Ascending aorta (tissue), 2 donors: ENCODE results near the gene GOLT1A. TPM values are rescaled to one million over a fixed set of nuclear protein-coding genes. Genes with fewer than 3 reads are reported as not detected.

ENCODE experiments used
- DNase-seq, 2 donors: peaks; one replicate each; pipeline ENCODE4 v3.0.0-alpha.2; 2019; ENCODE audit warnings: low spot score in 2 of 2
- H3K27ac ChIP-seq, 2 donors: fragments of 200-600 bp; sonication (generic); one replicate each; pipeline ENCODE4 v1.5.1; 2016 to 2017; ENCODE audit warnings: mild to moderate bottlenecking in 1 of 2
- H3K27me3 ChIP-seq: fragments of 200-600 bp; sonication (generic); one replicate; pipeline ENCODE4 v1.5.1; 2017
- H3K36me3 ChIP-seq, 2 donors: fragments of 200-600 bp; sonication (generic); one replicate each; pipeline ENCODE4 v1.5.1; 2016
- H3K4me1 ChIP-seq, 2 donors: fragments of 200-600 bp; sonication (generic); one replicate each; pipeline ENCODE4 v1.5.1; 2016 to 2017; ENCODE audit warnings: mild to moderate bottlenecking in 1 of 2
- H3K4me3 ChIP-seq, 2 donors: fragments of 200-600 bp; sonication (generic); one replicate each; pipeline ENCODE4 v1.5.1; 2016 to 2017; ENCODE audit warnings: mild to moderate bottlenecking in 1 of 2
- H3K9me3 ChIP-seq, 2 donors: fragments of 200-600 bp; sonication (generic); one replicate each; pipeline ENCODE4 v1.5.1; 2016
- intact Hi-C: fragments of 100-400 bp; cut with DNase I; formaldehyde crosslinking; loops from one replicate; pipeline ENCODE4 v1.15.1; 2023
- total RNA-seq: library from RNA; depleted of rRNA; stranded (reverse); fragments of >200 nt; gene quantifications from one replicate; pipeline ENCODE4 v1.1.0, GENCODE V29; 2016
- TF ChIP-seq, protein P1 (sequence below), 3 experiments: fragments of 200-600 bp in 2 of 3; fragments of 450-650 bp in 1 of 3; sonication (generic) in 2 of 3; IDR thresholded peaks; one replicate each; pipeline ENCODE4 v1.5.1; 2016 to 2019; ENCODE audit warnings: antibody characterized with exemption in 3 of 3, mild to moderate bottlenecking in 1 of 3, moderate library complexity in 1 of 3

Gene GOLT1A
- total RNA-seq, 1 donor from 2014 or later = not detected

GRCh38 chr1:204157962-204158361 is 55.8 kb downstream of the GOLT1A start:
- Histone ChIP-seq H3K4me3 (no peak overlapping the region), H3K4me1 (peaks cover 0 to under 1% of the 10 kb centered on the region in 2 donors), H3K9me3 (no peaks in the 10 kb centered on the region), H3K27me3 (no peaks in the 10 kb centered on the region), H3K36me3 (no peaks in the 10 kb centered on the region), H3K27ac (no peak overlapping the region)
- TF ChIP-seq, protein P1, sequence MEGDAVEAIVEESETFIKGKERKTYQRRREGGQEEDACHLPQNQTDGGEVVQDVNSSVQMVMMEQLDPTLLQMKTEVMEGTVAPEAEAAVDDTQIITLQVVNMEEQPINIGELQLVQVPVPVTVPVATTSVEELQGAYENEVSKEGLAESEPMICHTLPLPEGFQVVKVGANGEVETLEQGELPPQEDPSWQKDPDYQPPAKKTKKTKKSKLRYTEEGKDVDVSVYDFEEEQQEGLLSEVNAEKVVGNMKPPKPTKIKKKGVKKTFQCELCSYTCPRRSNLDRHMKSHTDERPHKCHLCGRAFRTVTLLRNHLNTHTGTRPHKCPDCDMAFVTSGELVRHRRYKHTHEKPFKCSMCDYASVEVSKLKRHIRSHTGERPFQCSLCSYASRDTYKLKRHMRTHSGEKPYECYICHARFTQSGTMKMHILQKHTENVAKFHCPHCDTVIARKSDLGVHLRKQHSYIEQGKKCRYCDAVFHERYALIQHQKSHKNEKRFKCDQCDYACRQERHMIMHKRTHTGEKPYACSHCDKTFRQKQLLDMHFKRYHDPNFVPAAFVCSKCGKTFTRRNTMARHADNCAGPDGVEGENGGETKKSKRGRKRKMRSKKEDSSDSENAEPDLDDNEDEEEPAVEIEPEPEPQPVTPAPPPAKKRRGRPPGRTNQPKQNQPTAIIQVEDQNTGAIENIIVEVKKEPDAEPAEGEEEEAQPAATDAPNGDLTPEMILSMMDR (IDR thresholded peaks at IDR 0.05) = no peak
- DNase-seq = no peak
- intact Hi-C loops = no loop called here

- Histone ChIP-seq H3K9me3 (no peaks in the 10 kb centered on the region), H3K4me1 (peaks cover 0 to 8% of the 10 kb centered on the region in 2 donors), H3K27me3 (no peaks in the 10 kb centered on the region), H3K36me3 (no peaks in the 10 kb centered on the region), H3K27ac (no peak overlapping the region), H3K4me3 (no peak overlapping the region)
- intact Hi-C loops = no loop called here
- TF ChIP-seq, protein P1 (IDR thresholded peaks at IDR 0.05) = no peak
- no peak for DNase-seq
Measured at GRCh38 chr1:204155881-204156280, 57.9 kb downstream of the GOLT1A start.

- Histone ChIP-seq H3K36me3 (no peaks in the 10 kb centered on the region), H3K4me3 (no peak overlapping the region), H3K9me3 (no peaks in the 10 kb centered on the region), H3K4me1 (peaks cover 0 to 8% of the 10 kb centered on the region in 2 donors), H3K27ac (no peak overlapping the region), H3K27me3 (no peaks in the 10 kb centered on the region)
- intact Hi-C loops = loop anchor here (5.0 kb wide), 1 partner anchor 353 kb away; no protein-coding TSS in a partner anchor
- TF ChIP-seq, protein P1 (IDR thresholded peaks at IDR 0.05) = no peak
- no peak for DNase-seq
Measured at GRCh38 chr1:204154568-204155255, 59.1 kb downstream of the GOLT1A start.

GRCh38 chr1:204153667-204154066 is 60.1 kb downstream of the GOLT1A start:
- Histone ChIP-seq H3K27me3 (no peaks in the 10 kb centered on the region), H3K36me3 (no peaks in the 10 kb centered on the region), H3K9me3 (no peaks in the 10 kb centered on the region), H3K27ac (no peak overlapping the region), H3K4me1 (peaks cover 0 to 8% of the 10 kb centered on the region in 2 donors), H3K4me3 (no peak overlapping the region)
- TF ChIP-seq, protein P1 (IDR thresholded peaks at IDR 0.05) = no peak
- DNase-seq = no peak
- intact Hi-C loops = loop anchor here (5.0 kb wide), 1 partner anchor 354 kb away; no protein-coding TSS in a partner anchor

DNA sequence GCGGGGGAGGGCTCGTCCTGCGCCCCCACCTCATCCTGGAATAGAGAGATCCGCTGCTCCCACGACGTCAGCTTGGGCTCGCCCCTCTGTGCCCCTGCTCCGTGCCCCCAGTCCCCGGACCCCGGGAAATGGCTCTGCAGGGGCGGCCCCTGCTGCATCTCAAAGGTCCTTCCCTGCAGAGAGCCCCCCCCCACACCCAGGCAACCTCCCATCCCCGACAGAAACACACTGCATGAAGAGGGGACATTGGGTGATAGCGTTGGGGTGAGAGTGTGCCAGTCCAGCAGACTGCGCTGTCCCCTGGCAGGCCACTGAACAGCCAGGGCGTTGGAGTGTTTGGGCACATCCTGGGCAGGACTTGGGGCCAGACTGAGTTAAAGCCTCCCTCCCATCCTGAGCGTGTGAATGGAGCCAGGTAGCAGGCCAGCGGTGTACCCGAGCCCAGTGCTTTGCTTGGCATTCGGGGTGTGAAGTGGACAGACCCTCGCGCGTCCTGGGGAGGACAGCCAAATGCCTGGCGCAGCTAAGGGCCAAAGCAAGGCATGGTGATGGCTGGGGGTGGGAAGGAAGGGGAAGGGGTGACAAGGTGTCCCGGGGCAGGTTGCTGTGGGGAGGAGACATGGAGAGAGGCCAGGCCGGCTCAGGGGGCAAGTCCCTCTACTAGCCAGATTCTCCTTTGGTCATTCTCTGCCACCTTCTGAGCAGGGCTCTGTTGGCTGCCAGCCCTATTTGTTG is 61.3 kb downstream of the GOLT1A start:
- Histone ChIP-seq H3K4me1 (peaks cover 0 to 8% of the 10 kb centered on the region in 2 donors), H3K4me3 (peak overlapping the region; percentile 89 to 90), H3K27me3 (no peaks in the 10 kb centered on the region), H3K9me3 (no peaks in the 10 kb centered on the region), H3K36me3 (no peaks in the 10 kb centered on the region), H3K27ac (peak overlapping the region; percentile 88 to 94)
- TF ChIP-seq, protein P1 (IDR thresholded peaks at IDR 0.05) = no peak
- DNase-seq = no peak
- intact Hi-C loops = loop anchor here (5.0 kb wide), 1 partner anchor 355 kb away; no protein-coding TSS in a partner anchor
